ENCODE results near the gene TMEM200A.

Gene TMEM200A

GRCh38 chr6:130426066-130426721, 60.4 kb downstream of the TMEM200A start:
- no peak for DNase-seq

GRCh38 chr6:130431346-130431852, 65.6 kb downstream of the TMEM200A start:
- DNase-seq = no peak

- DNase-seq = no peak
Measured at GRCh38 chr6:130432838-130433237, 67.0 kb downstream of the TMEM200A start.

- no peak for DNase-seq
Measured at GRCh38 chr6:130434174-130434873, 68.5 kb downstream of the TMEM200A start.

- no peak for DNase-seq
Measured at GRCh38 chr6:130435181-130435580, 69.4 kb downstream of the TMEM200A start.

- no peak for DNase-seq
Measured at GRCh38 chr6:130437961-130438360, 72.1 kb downstream of the TMEM200A start.

- DNase-seq = no peak
Measured at GRCh38 chr6:130447374-130447773, 81.6 kb downstream of the TMEM200A start.

GRCh38 chr6:130452336-130452735, 86.5 kb downstream of the TMEM200A start:
- no peak for DNase-seq

GRCh38 chr6:130453230-130453629, 87.4 kb downstream of the TMEM200A start:
- DNase-seq = no peak

- DNase-seq = no peak
Measured at GRCh38 chr6:130457605-130458004, 91.8 kb downstream of the TMEM200A start.

- no peak for DNase-seq
Measured at GRCh38 chr6:130459316-130459715, 93.5 kb downstream of the TMEM200A start.

GRCh38 chr6:130460934-130461333, 95.1 kb downstream of the TMEM200A start:
- DNase-seq = no peak

- no peak for DNase-seq
Measured at GRCh38 chr6:130466052-130466747, 100.4 kb downstream of the TMEM200A start.

GRCh38 chr6:130466748-130467061, 100.9 kb downstream of the TMEM200A start:
- DNase-seq = no peak

- no peak for DNase-seq
Measured at GRCh38 chr6:130467146-130468050, 101.6 kb downstream of the TMEM200A start.

- no peak for DNase-seq
Measured at GRCh38 chr6:130470766-130471165, 104.9 kb downstream of the TMEM200A start.

GRCh38 chr6:130473886-130474285, 108.1 kb downstream of the TMEM200A start:
- DNase-seq = no peak

- no peak for DNase-seq
Measured at GRCh38 chr6:130482645-130483390, 117.0 kb downstream of the TMEM200A start.

- no peak for DNase-seq
Measured at GRCh38 chr6:130485870-130486269, 120.1 kb downstream of the TMEM200A start.

- no peak for DNase-seq
Measured at GRCh38 chr6:130486417-130486816, 120.6 kb downstream of the TMEM200A start.

- no peak for DNase-seq
Measured at GRCh38 chr6:130489514-130489913, 123.7 kb downstream of the TMEM200A start.

Measured in CD4-positive, alpha-beta T cell treated with Interleukin-6 for 4 hours (primary cell).